Activated T-cell treated with anti-CD3 and anti-CD28 coated beads, Interleukin-2, amount 50 U/mL, for 72 hours (primary cell): ENCODE measurements around the gene ANKS6. TPM values are rescaled to one million over a fixed set of nuclear protein-coding genes. Genes with fewer than 3 reads are reported as not detected.

Experiments used
- ATAC-seq, 2 donors: fragments of 150-1000 bp; cut with Tn5 transposase; replicated peaks in 1 of 2; 2 replicates each; pipeline ENCODE4 v1.10.0; 2021; ENCODE audit warnings: moderate library complexity in 2 of 2, mild to moderate bottlenecking in 1 of 2
- DNase-seq, 2 donors: peaks; one replicate each; pipeline ENCODE4 v3.0.0; 2021 to 2022; ENCODE audit warnings: mixed read lengths in 1 of 2
- H3K27ac Mint-ChIP-seq: one replicate; pipeline ENCODE4 v1.8.0; 2022; ENCODE audit warnings: mild to moderate bottlenecking, moderate library complexity, mixed read lengths
- H3K27me3 Mint-ChIP-seq: one replicate; pipeline ENCODE4 v1.8.0; 2022; ENCODE audit warnings: low read depth, mixed read lengths
- H3K36me3 Mint-ChIP-seq, 2 donors: one replicate each; pipeline ENCODE4 v1.8.0; 2022; ENCODE audit warnings: mixed read lengths in 2 of 2, mild to moderate bottlenecking in 1 of 2; ENCODE audit not compliant: insufficient read depth in 2 of 2
- H3K4me1 Mint-ChIP-seq: one replicate; pipeline ENCODE4 v1.8.0; 2022; ENCODE audit warnings: low read depth, mixed read lengths
- H3K4me3 Mint-ChIP-seq, 2 donors: one replicate each; pipeline ENCODE4 v1.8.0; 2022; ENCODE audit warnings: mild to moderate bottlenecking in 2 of 2, mixed read lengths in 2 of 2, moderate library complexity in 2 of 2
- H3K9me3 Mint-ChIP-seq, 2 donors: one replicate each; pipeline ENCODE4 v1.8.0; 2022; ENCODE audit warnings: mixed read lengths in 2 of 2
- total RNA-seq, 2 donors: library from RNA; stranded (reverse); gene quantifications; one replicate each; pipeline ENCODE4 v1.2.3, GENCODE V29; 2022

The ANKS6 gene
- total RNA-seq, 2 donors from 2014 or later = 14.9 to 25.0 TPM

- peaks cover 2 to 7% of the 10 kb centered on the region in 2 donors for H3K36me3 Mint-ChIP-seq
- DNase-seq (no peak), ATAC-seq (no peak)
- H3K4me3 Mint-ChIP-seq = peak overlapping the region; percentile 88 to 92
- H3K27ac Mint-ChIP-seq = no peak overlapping the region
- H3K27me3 Mint-ChIP-seq = peaks cover 7% of the 10 kb centered on the region
- peaks cover 36% of the 10 kb centered on the region for H3K4me1 Mint-ChIP-seq
- H3K9me3 Mint-ChIP-seq = peaks cover 0 to 2% of the 10 kb centered on the region in 2 donors
Observed at GRCh38 chr9:98808875-98809274, 12.5 kb upstream of the ANKS6 start.

DNA sequence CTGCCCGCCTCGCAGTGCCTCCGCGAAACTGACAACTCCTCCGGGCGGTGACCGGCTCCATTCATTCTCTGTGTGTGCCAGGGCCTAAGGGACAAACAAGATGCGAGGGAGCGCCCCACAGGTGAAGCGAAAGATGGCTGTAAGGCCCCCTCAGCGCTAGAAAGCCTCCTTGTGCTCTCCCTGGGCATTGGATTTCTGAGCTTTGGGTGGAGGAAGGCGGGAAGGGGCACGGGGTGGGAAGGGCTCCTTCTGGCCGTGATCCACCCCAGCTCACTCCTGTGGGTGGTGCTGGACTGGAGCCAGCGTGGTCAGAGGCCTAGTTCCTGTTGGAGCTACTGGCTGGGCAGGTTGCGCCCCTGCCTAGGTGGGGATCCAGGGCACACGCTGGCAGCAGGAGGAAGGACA is 12.1 kb upstream of the ANKS6 start:
- Mint-ChIP-seq H3K4me1 (peaks cover 36% of the 10 kb centered on the region), H3K27me3 (peaks cover 7% of the 10 kb centered on the region), H3K27ac (no peak overlapping the region), H3K4me3 (peak overlapping the region; percentile 88 to 92), H3K9me3 (peaks cover 0 to 2% of the 10 kb centered on the region in 2 donors), H3K36me3 (peaks cover 2 to 7% of the 10 kb centered on the region in 2 donors)
- ATAC-seq (peak in 1 of 2 donors; percentile 21), DNase-seq (peak in 1 of 2 donors; percentile 16)

GRCh38 chr9:98807814-98808195 is 11.4 kb upstream of the ANKS6 start:
- Mint-ChIP-seq H3K27me3 (peaks cover 7% of the 10 kb centered on the region), H3K36me3 (peaks cover 2 to 3% of the 10 kb centered on the region in 2 donors), H3K9me3 (no peaks in the 10 kb centered on the region), H3K4me3 (peak overlapping the region; percentile 88 to 92), H3K4me1 (peaks cover 36% of the 10 kb centered on the region), H3K27ac (no peak overlapping the region)
- DNase-seq = peak; percentile 50 to 59
- peak; percentile 69 to 81 for ATAC-seq

DNA sequence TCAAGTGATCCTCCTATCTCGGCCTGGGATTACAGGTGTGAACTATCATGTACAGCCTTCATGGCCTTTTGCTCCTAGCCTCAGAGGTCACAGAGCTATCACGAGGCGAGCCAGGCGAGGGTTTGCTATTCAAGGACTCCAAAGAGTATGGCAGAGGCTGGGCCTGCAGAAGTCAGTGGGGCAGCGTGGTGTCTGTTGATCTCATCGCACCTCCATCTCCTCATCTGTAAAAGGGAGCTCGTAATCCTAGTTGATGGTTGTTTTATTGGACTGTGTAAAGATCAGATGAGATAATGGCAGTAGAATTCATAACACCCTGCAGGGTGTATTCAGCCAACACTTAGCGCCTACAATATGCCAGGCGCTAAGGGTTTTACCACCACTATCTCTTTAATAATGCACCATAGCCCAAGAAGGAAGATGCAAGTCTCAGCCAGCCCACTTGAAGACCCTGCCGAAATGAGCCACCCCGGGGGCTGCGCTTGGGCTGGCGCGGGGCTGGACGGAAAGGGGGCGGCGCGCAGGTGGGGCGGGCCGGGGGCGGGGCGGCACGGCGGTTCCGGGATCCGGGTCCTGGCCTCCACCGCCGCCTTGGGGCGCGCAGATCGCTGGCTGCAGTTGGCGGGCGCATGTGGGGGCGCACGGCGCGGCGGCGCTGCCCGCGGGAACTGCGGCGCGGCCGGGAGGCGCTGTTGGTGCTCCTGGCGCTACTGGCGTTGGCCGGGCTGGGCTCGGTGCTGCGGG is 10.9 kb upstream of the ANKS6 start, which contains the start of gene GALNT12:
GALNT12 (plus strand) TSS at position 601 of the 744 bp plus-strand sequence; CDS start at position 630, 29 bp downstream.
- Mint-ChIP-seq H3K4me1 (peaks cover 36% of the 10 kb centered on the region), H3K27ac (no peak within 1 kb of the TSS), H3K36me3 (peaks cover 0 to 2% of the 10 kb centered on the region in 2 donors), H3K9me3 (no peaks in the 10 kb centered on the region), H3K27me3 (peaks cover 7% of the 10 kb centered on the region), H3K4me3 (peak within 1 kb of the TSS; percentile 88 to 92)
- DNase-seq (peak; percentile 63), ATAC-seq (peak; percentile 76 to 81)

DNA sequence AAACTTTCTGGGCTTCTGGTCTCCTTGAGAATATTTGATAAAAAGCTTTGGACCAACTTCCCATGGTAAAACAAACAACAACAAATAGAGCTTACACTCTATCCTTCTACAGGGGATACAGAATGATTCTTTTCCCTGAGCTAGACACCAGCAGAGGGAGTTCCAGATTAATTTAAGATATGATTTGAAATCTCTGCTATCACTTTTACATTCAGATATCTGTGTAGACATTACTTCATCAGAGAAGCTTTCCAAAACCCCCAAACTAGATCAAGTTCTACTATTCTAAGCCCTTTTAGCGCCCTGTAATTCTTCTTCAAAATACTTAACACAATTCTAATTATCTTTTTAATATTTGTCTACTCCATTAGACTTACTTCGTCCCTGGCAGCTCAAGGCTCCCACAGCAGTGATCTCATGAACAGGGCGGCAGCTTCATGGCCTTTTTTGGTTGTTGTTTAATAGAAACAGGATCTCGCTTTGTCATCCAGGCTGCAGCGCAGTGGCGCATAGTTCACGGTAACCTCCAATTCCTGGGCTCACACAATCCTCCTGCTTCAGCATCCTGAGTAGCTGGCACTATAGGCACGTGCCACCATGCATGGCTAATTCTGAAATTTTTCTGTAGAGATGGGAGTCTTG is 10.2 kb upstream of the ANKS6 start:
- Mint-ChIP-seq H3K4me3 (peak overlapping the region; percentile 85 to 86), H3K4me1 (peaks cover 34% of the 10 kb centered on the region), H3K9me3 (no peaks in the 10 kb centered on the region), H3K27ac (no peak overlapping the region), H3K27me3 (peaks cover 7% of the 10 kb centered on the region), H3K36me3 (peaks cover 0 to 2% of the 10 kb centered on the region in 2 donors)
- no peak for DNase-seq
- ATAC-seq = no peak

GRCh38 chr9:98805506-98806272 is 9.3 kb upstream of the ANKS6 start:
- Mint-ChIP-seq H3K27ac (no peak overlapping the region), H3K27me3 (peaks cover 7% of the 10 kb centered on the region), H3K4me3 (no peak overlapping the region), H3K4me1 (peaks cover 26% of the 10 kb centered on the region), H3K36me3 (no peaks in the 10 kb centered on the region), H3K9me3 (no peaks in the 10 kb centered on the region)
- no peak for ATAC-seq
- no peak for DNase-seq

- peaks cover 7% of the 10 kb centered on the region for H3K27me3 Mint-ChIP-seq
- H3K36me3 Mint-ChIP-seq = no peaks in the 10 kb centered on the region
- H3K27ac Mint-ChIP-seq = no peak overlapping the region
- ATAC-seq (no peak), DNase-seq (no peak)
- H3K9me3 Mint-ChIP-seq = no peaks in the 10 kb centered on the region
- no peak overlapping the region for H3K4me3 Mint-ChIP-seq
- peaks cover 19% of the 10 kb centered on the region for H3K4me1 Mint-ChIP-seq
Observed at GRCh38 chr9:98804083-98804482, 7.7 kb upstream of the ANKS6 start.

DNA sequence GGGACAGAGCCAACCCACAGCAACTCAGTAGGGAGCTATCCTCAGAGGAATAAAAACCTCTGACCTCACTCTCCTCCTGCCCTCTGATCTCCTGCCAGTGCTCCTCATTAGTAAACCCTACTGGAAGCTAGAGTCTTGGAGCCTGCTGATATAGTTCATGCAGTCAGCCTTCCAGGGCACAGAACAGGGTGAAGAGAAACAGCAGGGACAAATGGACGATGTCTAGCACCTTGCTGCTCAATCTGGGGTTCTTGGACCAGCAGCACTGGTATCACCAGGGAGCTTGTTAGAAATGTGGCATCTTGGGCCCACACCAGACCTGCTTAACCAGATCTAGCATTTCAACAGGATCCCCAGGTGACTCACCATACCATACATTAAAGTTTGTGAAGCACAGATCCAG is 5.6 kb upstream of the ANKS6 start:
- H3K36me3 Mint-ChIP-seq = peaks cover 7 to 8% of the 10 kb centered on the region in 2 donors
- peaks cover 8% of the 10 kb centered on the region for H3K4me1 Mint-ChIP-seq
- H3K27me3 Mint-ChIP-seq = peaks cover 5% of the 10 kb centered on the region
- no peak overlapping the region for H3K27ac Mint-ChIP-seq
- no peak overlapping the region for H3K4me3 Mint-ChIP-seq
- H3K9me3 Mint-ChIP-seq = peaks cover 5 to 6% of the 10 kb centered on the region in 2 donors
- DNase-seq (no peak), ATAC-seq (no peak)

- Mint-ChIP-seq H3K36me3 (peaks cover 7 to 8% of the 10 kb centered on the region in 2 donors), H3K4me1 (peaks cover 7% of the 10 kb centered on the region), H3K27me3 (peaks cover 1% of the 10 kb centered on the region), H3K9me3 (peaks cover 5 to 6% of the 10 kb centered on the region in 2 donors), H3K4me3 (no peak overlapping the region), H3K27ac (no peak overlapping the region)
- ATAC-seq (no peak), DNase-seq (no peak)
Observed at GRCh38 chr9:98801561-98801960, 5.2 kb upstream of the ANKS6 start.

- Mint-ChIP-seq H3K4me1 (peaks cover 23% of the 10 kb centered on the region), H3K36me3 (peaks cover 7 to 8% of the 10 kb centered on the region in 2 donors), H3K27ac (no peak overlapping the region), H3K9me3 (peaks cover 5 to 6% of the 10 kb centered on the region in 2 donors), H3K4me3 (peak overlapping the region in 1 of 2 donors; percentile 13), H3K27me3 (no peaks in the 10 kb centered on the region)
- DNase-seq = no peak
- ATAC-seq = no peak
Observed at GRCh38 chr9:98798254-98798653, 1.9 kb upstream of the ANKS6 start.

- Mint-ChIP-seq H3K4me3 (peak overlapping the region; percentile 60 to 66), H3K9me3 (peaks cover 5 to 6% of the 10 kb centered on the region in 2 donors), H3K27ac (peak overlapping the region; percentile 56), H3K4me1 (peaks cover 28% of the 10 kb centered on the region), H3K27me3 (no peaks in the 10 kb centered on the region), H3K36me3 (peaks cover 7 to 8% of the 10 kb centered on the region in 2 donors)
- no peak for ATAC-seq
- no peak for DNase-seq
Observed at GRCh38 chr9:98797491-98797890, 1.1 kb upstream of the ANKS6 start.

GRCh38 chr9:98795970-98796363 is 388 bp downstream of the ANKS6 start:
- H3K27me3 Mint-ChIP-seq = no peaks in the 10 kb centered on the region
- H3K27ac Mint-ChIP-seq = no peak overlapping the region

More at GRCh38 chr9:98795970-98796363, 388 bp downstream of the ANKS6 start:
- peak overlapping the region; percentile 59 to 78 for H3K4me3 Mint-ChIP-seq
- H3K4me1 Mint-ChIP-seq = peaks cover 40% of the 10 kb centered on the region
- peak; percentile 31 to 58 for DNase-seq
- peaks cover 7 to 9% of the 10 kb centered on the region in 2 donors for H3K36me3 Mint-ChIP-seq
- ATAC-seq = peak; percentile 48 to 63
- peaks cover 5 to 6% of the 10 kb centered on the region in 2 donors for H3K9me3 Mint-ChIP-seq
